GM23338 (cell line): ENCODE measurements around the gene PYY. TPM values are rescaled to one million over a fixed set of nuclear protein-coding genes. Genes with fewer than 3 reads are reported as not detected.

Experiments used
- CREB1 ChIP-seq: fragments of 250-450 bp; sonication (Bioruptor Pico); IDR thresholded peaks from 2 replicates; pipeline ENCODE4 v1.5.0; 2020; ENCODE audit warnings: low read depth, mild to moderate bottlenecking, moderate library complexity
- POLR2AphosphoS5 ChIP-seq: IDR thresholded peaks from 2 replicates; pipeline ENCODE4 v1.6.1; 2016; ENCODE audit warnings: antibody characterized with exemption, low read depth
- REST ChIP-seq: IDR thresholded peaks from one replicate; pipeline ENCODE4 v1.6.1; 2018; ENCODE audit warnings: antibody characterized with exemption; ENCODE audit not compliant: unreplicated experiment
- STAT1 ChIP-seq: IDR thresholded peaks from one replicate; pipeline ENCODE4 v1.6.1; 2016; ENCODE audit warnings: antibody characterized with exemption; ENCODE audit not compliant: unreplicated experiment
- ZNF114 ChIP-seq: fragments of 250-450 bp; sonication (Bioruptor Pico); IDR thresholded peaks from 2 replicates; pipeline ENCODE4 v1.5.0; 2020; ENCODE audit warnings: mild to moderate bottlenecking, moderate library complexity
- ZNF462 ChIP-seq: fragments of 250-450 bp; sonication (Bioruptor Pico); IDR thresholded peaks from 2 replicates; pipeline ENCODE4 v1.5.0; 2020; ENCODE audit warnings: mild to moderate bottlenecking, moderate library complexity
- polyA plus RNA-seq: library from polyadenylated mRNA; unstranded; fragments of >200 nt; fragmentation: Nextera tagmentation; extraction: Ambion mirVana; gene quantifications from 2 replicates; pipeline ENCODE4 v1.2.1, GENCODE V29; 2016
- total RNA-seq: library from RNA; depleted of rRNA; stranded (reverse); fragments of >200 nt; shearing (Covaris generic); gene quantifications from 2 replicates; pipeline ENCODE4 v1.2.3, GENCODE V29; 2014
- TF ChIP-seq, protein P1 (sequence below): IDR thresholded peaks from 2 replicates; pipeline ENCODE4 v1.6.1; 2016; ENCODE audit warnings: antibody characterized with exemption

The PYY gene
- total and polyA plus RNA-seq, 2 experiments from 2014 or later: 0.56 to 8.5 TPM

- TF ChIP-seq ZNF462 (CRISPR knock-in tag) (no peak), POLR2AphosphoS5 (no peak), CREB1 (CRISPR knock-in tag) (no peak), ZNF114 (CRISPR knock-in tag) (no peak), STAT1 (no peak), REST (no peak)
- TF ChIP-seq, protein P1, sequence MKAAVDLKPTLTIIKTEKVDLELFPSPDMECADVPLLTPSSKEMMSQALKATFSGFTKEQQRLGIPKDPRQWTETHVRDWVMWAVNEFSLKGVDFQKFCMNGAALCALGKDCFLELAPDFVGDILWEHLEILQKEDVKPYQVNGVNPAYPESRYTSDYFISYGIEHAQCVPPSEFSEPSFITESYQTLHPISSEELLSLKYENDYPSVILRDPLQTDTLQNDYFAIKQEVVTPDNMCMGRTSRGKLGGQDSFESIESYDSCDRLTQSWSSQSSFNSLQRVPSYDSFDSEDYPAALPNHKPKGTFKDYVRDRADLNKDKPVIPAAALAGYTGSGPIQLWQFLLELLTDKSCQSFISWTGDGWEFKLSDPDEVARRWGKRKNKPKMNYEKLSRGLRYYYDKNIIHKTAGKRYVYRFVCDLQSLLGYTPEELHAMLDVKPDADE: no peak
Observed at GRCh38 chr17:43907425-43907981, 46.2 kb downstream of the PYY start, which contains the start of gene MPP2 (continued).
